CD4-positive, alpha-beta T cell treated with Interleukin-17A for 4 hours (primary cell): Measurements from ENCODE around the gene ATXN1.

Experiments used
- DNase-seq: peaks from one replicate; pipeline ENCODE4 v3.0.0-alpha.2; 2020; ENCODE audit warnings: mixed read lengths

The ATXN1 gene

GRCh38 chr6:16345449-16346330 lies 415.6 kb downstream of the ATXN1 start:
- DNase-seq = no peak

DNA sequence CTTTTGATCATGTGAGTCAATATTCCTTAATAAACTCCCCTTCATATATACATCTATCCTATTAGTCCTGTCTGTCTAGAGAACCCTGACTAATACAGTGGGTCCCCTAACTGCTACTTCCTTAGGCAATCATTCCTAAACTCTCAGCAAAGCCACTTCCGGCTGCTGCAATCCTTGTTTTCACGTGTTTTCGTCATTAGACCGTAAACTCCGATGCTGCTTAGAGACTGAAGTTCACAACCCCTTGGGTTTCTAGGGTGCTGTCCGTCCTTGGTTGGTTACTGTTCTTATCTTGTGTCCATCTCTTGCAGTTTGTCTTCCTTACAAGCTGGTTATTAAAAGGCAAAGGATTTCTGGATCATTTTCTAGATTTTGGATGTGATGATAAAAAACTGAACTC lies 416.5 kb downstream of the ATXN1 start:
- no peak for DNase-seq

DNA sequence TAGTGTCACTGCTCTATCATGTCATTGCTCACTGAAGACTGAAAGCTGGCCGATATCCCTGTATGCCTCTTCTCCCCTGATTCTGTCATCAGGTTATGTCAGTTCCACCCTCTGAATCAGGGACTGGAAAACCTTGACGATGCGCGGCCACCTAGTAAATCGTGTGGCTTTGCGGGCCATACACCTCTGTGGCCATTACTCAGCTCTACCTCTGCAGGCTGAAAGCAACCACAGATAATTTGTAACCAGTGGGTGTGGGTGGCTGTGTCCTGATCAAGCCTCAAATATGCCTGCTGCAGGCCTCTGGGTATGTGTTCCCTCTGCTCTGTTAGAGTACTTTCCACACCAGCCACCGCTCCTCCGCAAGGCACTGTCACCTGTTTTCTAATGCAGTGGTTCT lies 417.7 kb downstream of the ATXN1 start:
- DNase-seq = no peak

DNA sequence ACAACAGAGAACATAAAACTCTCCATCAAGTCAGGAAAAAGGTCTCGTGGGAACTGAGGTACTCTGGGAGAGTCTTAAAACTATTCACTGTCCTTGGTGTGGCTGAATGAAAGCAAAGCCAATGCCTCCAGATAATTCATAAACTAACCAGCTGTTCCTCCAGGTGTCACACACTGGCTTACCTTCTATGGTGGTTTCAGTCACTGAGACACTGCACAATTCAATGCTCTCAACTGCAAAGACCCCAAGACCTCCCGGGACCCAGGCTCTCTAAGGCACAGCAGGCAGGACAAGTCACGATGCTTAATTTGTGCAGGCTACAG lies 422.0 kb downstream of the ATXN1 start:
- DNase-seq = no peak

DNA sequence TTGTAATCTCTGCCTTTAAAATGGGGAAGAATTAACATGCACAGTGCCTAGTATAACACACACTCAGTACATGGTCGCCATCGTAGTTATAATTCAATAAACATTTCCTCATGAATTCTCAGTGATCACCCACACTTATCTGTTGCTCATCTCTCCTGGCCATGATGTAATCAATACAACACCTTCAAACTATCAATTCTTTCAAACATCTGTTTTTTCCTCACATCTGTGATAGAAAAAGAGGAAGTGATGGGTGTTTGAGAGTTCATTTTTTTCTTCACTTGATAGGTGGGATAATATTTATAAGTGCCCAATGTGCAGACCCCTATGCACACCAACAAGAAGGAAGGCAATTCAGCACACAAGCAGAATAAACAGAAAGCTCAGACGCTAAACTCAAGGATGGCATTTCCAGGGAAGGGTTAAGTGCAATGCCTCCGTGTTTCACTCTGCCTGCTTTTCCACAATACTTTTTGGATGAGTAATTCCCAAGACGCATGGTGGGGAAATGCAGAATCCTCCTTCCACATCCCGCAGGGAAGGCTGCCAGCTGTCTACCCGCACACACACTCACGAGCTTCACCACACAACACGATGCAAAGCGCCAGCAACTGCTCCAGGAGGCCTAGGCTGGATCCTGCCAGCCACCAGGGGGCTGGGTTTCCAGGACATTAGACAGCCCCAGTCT lies 422.5 kb downstream of the ATXN1 start:
- DNase-seq = no peak

DNA sequence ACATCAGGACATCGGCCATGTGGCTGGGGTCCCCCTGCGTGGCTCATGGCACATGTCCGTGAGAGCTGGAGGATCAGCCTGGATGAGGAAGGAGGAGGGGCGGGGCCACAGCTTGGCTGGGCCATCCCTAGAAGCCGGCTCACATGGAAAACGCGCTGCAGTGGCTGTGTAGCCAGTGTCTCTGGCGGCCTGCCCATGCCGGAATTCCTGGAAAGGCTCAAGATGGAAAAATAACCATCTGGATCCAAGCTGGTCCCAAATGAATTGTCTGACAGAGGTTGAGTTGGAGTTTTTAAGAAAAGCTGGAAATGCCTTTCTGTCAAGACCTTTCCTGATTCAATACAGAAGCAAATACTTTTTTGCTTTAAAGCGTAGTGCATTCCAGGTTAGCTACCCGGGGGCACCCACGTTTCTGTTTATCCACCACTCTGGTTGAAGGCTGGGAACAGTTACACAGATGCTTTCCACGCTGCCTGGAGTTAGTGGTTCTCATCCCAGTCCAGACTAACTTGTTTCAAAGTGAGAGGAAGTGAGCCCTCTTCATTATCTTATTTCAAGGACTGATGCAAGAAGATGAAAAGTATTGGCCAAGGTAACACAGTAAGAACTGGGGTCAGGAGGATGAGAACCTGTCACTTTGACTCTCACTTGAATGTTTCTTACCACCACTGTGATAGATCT lies 423.8 kb downstream of the ATXN1 start:
- DNase-seq = no peak

GRCh38 chr6:16336911-16337294 lies 424.4 kb downstream of the ATXN1 start:
- no peak for DNase-seq

GRCh38 chr6:16336056-16336818 lies 425.0 kb downstream of the ATXN1 start:
- DNase-seq = no peak

DNA sequence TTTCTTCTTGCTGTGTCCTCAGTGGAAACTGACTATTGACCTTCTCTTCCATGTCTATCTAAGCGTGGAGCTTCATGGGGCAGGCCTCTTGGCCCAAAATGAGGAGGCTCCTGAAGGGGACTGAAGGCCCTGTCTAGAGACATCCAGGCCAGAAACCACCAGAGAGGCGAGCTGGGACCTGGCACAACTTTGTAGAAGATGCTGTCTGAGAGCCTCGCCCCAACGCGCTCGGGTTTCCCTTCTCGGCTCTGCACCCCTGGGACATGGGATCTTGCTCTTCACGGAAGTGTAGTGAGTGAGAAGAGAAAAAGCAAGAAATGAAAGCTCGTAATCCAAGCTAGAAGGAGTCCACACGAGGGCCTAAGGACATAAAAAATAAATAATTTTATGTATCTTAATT lies 426.1 kb downstream of the ATXN1 start:
- DNase-seq = no peak

GRCh38 chr6:16334671-16335070 lies 426.6 kb downstream of the ATXN1 start:
- no peak for DNase-seq

DNA sequence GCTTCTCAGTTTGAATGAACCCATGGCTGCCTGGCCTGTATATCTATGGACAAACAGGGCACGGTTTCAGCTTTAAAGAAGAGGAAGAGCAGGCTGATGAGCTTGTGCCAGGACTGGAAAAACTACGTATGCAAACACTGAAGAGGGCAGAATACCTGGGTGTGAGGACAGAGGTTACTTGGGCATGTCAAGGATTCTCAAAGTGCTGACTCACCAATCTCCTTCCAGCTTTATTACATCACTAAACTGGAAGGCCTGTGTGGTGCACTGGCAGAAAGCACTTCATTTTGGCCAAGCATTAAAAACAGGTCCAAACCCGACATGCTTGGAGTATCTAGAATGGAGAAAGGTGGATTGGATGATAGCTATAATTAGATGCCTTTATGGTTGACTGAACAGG lies 427.7 kb downstream of the ATXN1 start:
- DNase-seq = no peak

GRCh38 chr6:16332175-16332542 lies 429.1 kb downstream of the ATXN1 start:
- peak; percentile 87 for DNase-seq

DNA sequence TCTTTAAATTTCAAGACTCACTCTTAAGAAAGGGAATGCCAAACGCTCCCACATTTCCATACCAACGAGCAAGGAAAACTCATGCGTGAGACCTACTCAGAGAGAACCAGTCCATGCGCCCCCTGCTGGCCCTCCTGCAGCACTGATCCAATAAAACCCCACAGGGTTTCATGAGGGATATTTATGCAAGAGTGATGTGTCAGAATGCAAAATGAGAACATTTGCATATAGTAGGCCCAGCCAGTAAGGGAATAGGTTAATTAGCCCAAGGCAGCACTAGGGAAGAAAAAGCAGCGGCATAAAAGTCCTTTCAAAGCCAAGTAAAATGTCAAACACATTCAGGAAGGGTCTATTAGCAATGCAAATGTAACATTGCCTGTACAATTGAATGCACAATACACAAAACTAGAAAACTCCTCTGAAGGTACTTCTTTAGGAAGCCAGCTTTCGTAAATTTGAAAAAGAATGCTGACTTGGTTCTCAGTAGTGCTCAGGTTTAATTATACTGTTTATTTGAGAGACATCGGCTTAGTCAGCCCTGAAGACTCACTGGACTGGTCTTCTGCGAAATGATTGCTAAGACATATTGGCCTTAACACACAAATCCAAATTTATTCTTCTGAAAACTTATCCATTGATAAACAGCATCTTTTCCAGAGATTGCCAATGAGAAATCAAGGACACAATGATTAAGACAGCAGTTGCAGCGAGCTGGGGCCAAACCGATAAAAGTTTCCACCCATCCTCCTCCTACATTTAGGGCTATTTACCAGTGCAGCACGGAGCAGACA lies 429.7 kb downstream of the ATXN1 start:
- peak; percentile 83 for DNase-seq

DNA sequence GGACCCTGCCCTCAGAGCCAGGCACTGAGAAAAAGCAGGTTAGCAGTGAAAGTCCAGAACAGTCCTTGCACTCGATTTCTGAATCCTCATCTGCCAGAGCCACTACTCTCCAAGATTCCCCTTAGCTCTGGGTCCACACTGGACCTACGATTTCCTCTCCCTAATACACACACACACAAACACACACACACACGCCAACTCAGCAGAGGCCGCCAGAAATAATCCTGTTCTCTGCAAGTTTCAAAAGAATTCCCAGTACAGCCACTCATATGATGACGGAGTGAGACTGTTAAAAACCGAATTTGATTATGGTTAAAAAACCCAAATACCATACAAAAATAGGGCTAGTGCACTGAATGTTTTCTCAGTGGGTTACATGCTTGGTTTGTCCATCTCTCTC lies 432.0 kb downstream of the ATXN1 start:
- DNase-seq = no peak

DNA sequence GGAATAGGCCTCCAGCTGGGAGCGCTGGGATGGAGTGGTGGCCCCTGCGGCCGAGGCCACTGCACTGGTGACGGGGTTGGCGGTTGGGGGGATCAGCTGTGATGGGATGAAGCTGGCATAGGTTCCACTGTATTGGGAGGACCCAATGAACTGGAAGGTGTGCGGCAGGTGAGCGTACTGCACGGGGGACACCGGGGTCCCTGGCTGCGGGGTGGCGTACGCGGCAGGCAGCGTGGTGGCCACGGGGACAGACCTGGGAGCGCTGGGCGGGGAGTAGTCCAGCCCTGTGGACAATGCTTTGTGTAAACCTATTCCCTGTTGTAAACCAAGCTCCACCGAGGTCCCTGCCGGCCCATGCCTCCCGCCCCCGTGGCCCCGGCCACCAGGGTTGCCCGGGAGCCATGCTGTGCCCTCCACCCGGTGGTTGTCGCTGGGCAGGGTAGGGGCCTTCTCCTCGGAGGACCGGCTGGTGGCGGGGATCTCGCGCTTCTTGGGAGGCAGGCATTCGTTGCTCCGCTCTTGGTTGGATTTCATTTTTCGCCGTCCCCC lies 433.4 kb downstream of the ATXN1 start:
- no peak for DNase-seq

DNA sequence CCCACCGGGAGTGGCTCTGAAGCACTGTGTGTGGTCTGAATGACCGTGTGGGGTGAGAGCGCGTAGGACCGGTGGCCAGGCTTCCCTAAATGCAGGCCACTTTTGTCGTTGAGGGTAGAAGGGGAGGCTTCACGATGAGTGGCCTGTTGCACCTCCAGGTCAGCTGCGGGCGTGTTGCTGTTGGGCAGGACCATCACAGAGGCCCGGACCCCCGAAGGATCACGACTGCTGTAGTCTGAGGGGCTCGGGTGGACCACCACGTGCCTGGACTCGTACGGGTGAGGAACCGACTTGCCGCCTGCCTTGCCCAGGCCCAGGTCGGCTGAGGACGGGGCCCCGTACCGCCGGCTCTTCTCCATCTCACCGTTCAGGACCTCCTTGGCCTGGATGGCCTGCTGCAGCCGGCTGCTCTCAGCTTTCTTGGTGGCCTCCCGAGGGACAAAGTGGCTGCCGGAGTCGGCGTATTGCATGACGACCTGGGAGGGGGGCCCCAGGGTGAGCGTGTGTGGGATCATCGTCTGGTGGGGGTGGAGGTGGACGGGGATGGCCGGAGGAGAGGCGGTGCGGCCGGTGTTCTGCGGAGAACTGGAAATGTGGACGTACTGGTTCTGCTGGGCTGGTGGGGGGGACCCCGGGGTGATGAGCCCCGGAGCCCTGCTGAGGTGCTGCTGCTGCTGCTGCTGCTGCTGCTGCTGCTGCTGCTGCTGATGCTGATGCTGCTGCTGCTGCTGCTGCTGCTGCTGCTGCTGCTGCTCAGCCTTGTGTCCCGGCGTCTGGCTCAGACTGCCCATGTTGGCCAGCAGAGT lies 434.1 kb downstream of the ATXN1 start:
- DNase-seq = no peak

GRCh38 chr6:16326531-16326930 lies 434.7 kb downstream of the ATXN1 start:
- no peak for DNase-seq

DNA sequence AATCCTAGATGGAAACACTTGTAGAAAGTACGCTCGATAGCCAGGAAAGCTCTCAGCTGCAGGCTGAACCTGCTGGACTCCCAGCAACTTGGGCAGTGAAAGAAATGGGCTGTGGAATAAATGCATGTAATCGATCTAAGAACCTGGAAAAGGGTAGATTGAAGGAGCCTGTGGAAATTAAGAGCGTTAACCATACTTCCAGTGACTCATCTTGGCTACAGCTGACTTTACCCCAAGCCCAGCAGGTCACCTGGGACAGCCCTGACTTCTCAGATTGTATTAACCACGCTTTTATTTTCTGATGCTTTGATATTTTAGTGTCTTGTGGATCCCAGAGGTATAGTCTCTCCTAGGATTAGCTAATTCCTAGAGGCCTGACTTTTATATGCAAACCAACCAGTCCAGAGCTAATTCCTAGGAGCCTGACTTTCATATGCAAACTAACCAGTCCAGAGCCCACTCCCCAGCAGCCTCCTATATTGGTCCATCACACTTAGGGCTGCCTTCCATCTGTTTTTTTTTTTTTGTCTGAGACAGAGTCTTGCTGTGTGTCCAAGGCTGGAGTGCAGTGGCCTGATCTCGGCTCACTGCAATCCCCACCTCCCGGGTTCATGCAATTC lies 436.5 kb downstream of the ATXN1 start:
- no peak for DNase-seq

GRCh38 chr6:16324184-16324583 lies 437.1 kb downstream of the ATXN1 start:
- DNase-seq = no peak

- peak; percentile 81 for DNase-seq
These were observed 438.5 kb downstream of the ATXN1 start for GRCh38 chr6:16322666-16323312.
